ENCODE results near the gene KRTAP10-5. TPM values are rescaled to one million over a fixed set of nuclear protein-coding genes. Genes with fewer than 3 reads are reported as not detected.

KRTAP10-5 gene
- total and polyA plus RNA-seq, 9 of the 15 experiments (the other 6 are each of a cell fraction or from before 2014, with no cell fraction given): not detected

- CTCF ChIA-PET (ENCODE audit: low intra/inter-chr PET ratio): no interaction called here
- no peak for ATAC-seq
- TF ChIP-seq SETDB1 (IDR thresholded peaks at IDR 0.05; ENCODE audit: low read length) (no peak), NR2C1 (IDR thresholded peaks at IDR 0.05) (no peak), NR2C1 (tag; IDR thresholded peaks at IDR 0.05) (no peak), CREBBP (IDR thresholded peaks at IDR 0.05; ENCODE audit: low read depth, low read length) (no peak), POLR3G (IDR thresholded peaks at IDR 0.05; ENCODE audit: extremely low read depth, insufficient read length, insufficient replicate concordance) (no peak), RBM25 (IDR thresholded peaks at IDR 0.05; ENCODE audit: low read depth, low read length, severe bottlenecking) (peak; percentile 16), HLTF (IDR thresholded peaks at IDR 0.05) (no peak), TOE1 (IDR thresholded peaks at IDR 0.05; ENCODE audit: borderline replicate concordance) (no peak), TOE1 (CRISPR knock-in tag; IDR thresholded peaks at IDR 0.05; ENCODE audit: borderline replicate concordance, low read depth) (no peak), ZBTB43 (CRISPR knock-in tag; IDR thresholded peaks at IDR 0.05) (no peak), ZNF146 (CRISPR knock-in tag; IDR thresholded peaks at IDR 0.05; ENCODE audit: unreplicated experiment) (peak; percentile 36)
Observed at GRCh38 chr21:44606495-44606894, 26.1 kb upstream of the KRTAP10-5 start.

More at GRCh38 chr21:44606495-44606894, 26.1 kb upstream of the KRTAP10-5 start:
- intact Hi-C loops (cut with micrococcal nuclease): no loop called here
- DNase-seq (ENCODE audit: extremely low read depth in 1 of 4, low spot score in 3 of 4) (no peak), FAIRE-seq (peak; percentile 29)
- Histone ChIP-seq H3K9ac (ENCODE audit: insufficient read depth in 1 of 2, low read depth in 2 of 2, low read length in 2 of 2) (no peak overlapping the region), H3K27ac (ENCODE audit: extremely low read depth, low read depth, low read length) (no peak overlapping the region), H3K4me1 (replicated peaks in 1 of 2; ENCODE audit: control insufficient read depth in 2 of 2, insufficient read depth in 2 of 2, low read length in 2 of 2) (peaks cover 0 to 10% of the 10 kb centered on the region in 2 experiments; a peak in 1 of 5 replicates), H3K79me2 (ENCODE audit: control insufficient read depth, insufficient read depth, low read length) (no peaks in the 10 kb centered on the region), H3K36me3 (ENCODE audit: control insufficient read depth, insufficient read depth, low read length) (no peaks in the 10 kb centered on the region), H3K9me1 (ENCODE audit: control insufficient read depth, insufficient read depth, low read length) (no peaks in the 10 kb centered on the region), H3K27me3 (ENCODE audit: control insufficient read depth in 2 of 2, insufficient read depth in 2 of 2, low read length in 2 of 2) (peaks cover 4 to 19% of the 10 kb centered on the region in 2 experiments; a peak in 3 of 5 replicates), H4K20me1 (replicated peaks; ENCODE audit: control insufficient read depth, insufficient read depth, low read length) (no peaks in the 10 kb centered on the region), H2AFZ (ENCODE audit: low read depth, low read length) (no peak overlapping the region), H3K4me2 (ENCODE audit: insufficient read depth, low read length) (no peak overlapping the region), H3K4me3 (no peak overlapping the region), H3K9me3 (replicated peaks; ENCODE audit: control insufficient read depth, insufficient read depth, low read depth, low read length) (no peaks in the 10 kb centered on the region; the same call in none of the 2 replicates)
- in situ Hi-C loops (cut with MboI): no loop called here
- BruUV-seq (replicated peaks): no TSS peak
- 3% methylated on average over 4 of the region's 4 CpGs for WGBS (ENCODE audit: insufficient coverage, low coverage, missing lambda C conversion rate)
- POLR2A ChIA-PET: no interaction called here
